HepG2 (cell line): ENCODE measurements around the gene EBF4. TPM values are rescaled to one million over a fixed set of nuclear protein-coding genes. Genes with fewer than 3 reads are reported as not detected.

Experiments
- ARNT ChIP-seq: fragments of 450-650 bp; IDR thresholded peaks from 2 replicates; pipeline ENCODE4 v1.6.1; 2017
- CHCHD3 ChIP-seq: sonication (generic); formaldehyde crosslinking; IDR thresholded peaks from 2 replicates; pipeline ENCODE4 v1.8.0; 2022; ENCODE audit warnings: mild to moderate bottlenecking, missing genetic modification reagents, moderate library complexity
- PAWR ChIP-seq: sonication (generic); formaldehyde crosslinking; IDR thresholded peaks from 2 replicates; pipeline ENCODE4 v1.4.0; 2020; ENCODE audit warnings: missing genetic modification reagents, mild to moderate bottlenecking, borderline replicate concordance
- POLR2AphosphoS5 ChIP-seq: IDR thresholded peaks from 2 replicates; pipeline ENCODE4 v1.6.1; 2012; ENCODE audit warnings: low read depth, low read length
- RFX3 ChIP-seq: IDR thresholded peaks from 2 replicates; pipeline ENCODE4 v1.6.1; 2016; ENCODE audit warnings: missing biosample characterization, missing genetic modification reagents
- SYNCRIP ChIP-seq: fragments of 200-400 bp; formaldehyde crosslinking; IDR thresholded peaks from 2 replicates; pipeline ENCODE4 v1.6.1; 2018; ENCODE audit warnings: mild to moderate bottlenecking, low read depth, low read length; ENCODE audit not compliant: insufficient read depth
- ZBTB21 ChIP-seq: sonication (generic); formaldehyde crosslinking; IDR thresholded peaks from 2 replicates; pipeline ENCODE4 v1.4.0; 2020; ENCODE audit warnings: missing genetic modification reagents
- ZNF232 ChIP-seq: sonication (generic); formaldehyde crosslinking; IDR thresholded peaks from 2 replicates; pipeline ENCODE4 v1.4.0; 2020; ENCODE audit warnings: missing genetic modification reagents, borderline replicate concordance
- ZNF572 ChIP-seq: sonication (generic); formaldehyde crosslinking; IDR thresholded peaks from 2 replicates; pipeline ENCODE4 v1.5.1; 2020; ENCODE audit warnings: mild to moderate bottlenecking, missing genetic modification reagents
- ZNF674 ChIP-seq: sonication (generic); formaldehyde crosslinking; IDR thresholded peaks from 2 replicates; pipeline ENCODE4 v1.5.0; 2020; ENCODE audit warnings: low read depth, mild to moderate bottlenecking, missing genetic modification reagents
- ZNF776 ChIP-seq: sonication (generic); formaldehyde crosslinking; IDR thresholded peaks from 2 replicates; pipeline ENCODE4 v1.4.0; 2020; ENCODE audit warnings: mild to moderate bottlenecking, missing genetic modification reagents
- ZNF841 ChIP-seq: sonication (generic); formaldehyde crosslinking; IDR thresholded peaks from 2 replicates; pipeline ENCODE4 v1.8.1; 2023; ENCODE audit warnings: missing genetic modification reagents, borderline replicate concordance
- polyA plus RNA-seq, 8 experiments: library from polyadenylated mRNA; depleted of rRNA in 3 of 8; stranded (reverse) in 7 of 8; unstranded in 1 of 8; fragments of >200 nt; fragmentation: Illumina TruSeq in 4 of 8; extraction: Trizol in 4 of 8; gene quantifications; 2 replicates each; pipeline versions ENCODE4 v1.2.1 to v1.2.3, GENCODE V29; 2011 to 2016; ENCODE audit warnings: low read depth in 4 of 8, missing spikeins in 1 of 8, mixed read lengths in 1 of 8; ENCODE audit not compliant: insufficient read depth in 1 of 8
- total RNA-seq, 5 experiments: library from RNA; depleted of rRNA; stranded (reverse); fragments of >200 nt; fragmentation: Illumina TruSeq; extraction: Trizol; gene quantifications; 2 replicates each; pipeline ENCODE4 v1.2.3, GENCODE V29; 2016; ENCODE audit warnings: low read depth in 1 of 5
- TF ChIP-seq, protein P1 (sequence below): sonication (generic); formaldehyde crosslinking; IDR thresholded peaks from 2 replicates; pipeline ENCODE4 v1.9.0; 2021; ENCODE audit warnings: missing genetic modification reagents, mild to moderate bottlenecking, borderline replicate concordance
- TF ChIP-seq, protein P2 (sequence below): sonication (generic); formaldehyde crosslinking; IDR thresholded peaks from 2 replicates; pipeline ENCODE4 v1.5.0; 2020; ENCODE audit warnings: missing genetic modification reagents
- TF ChIP-seq, protein P3 (sequence below): sonication (generic); formaldehyde crosslinking; IDR thresholded peaks from 2 replicates; pipeline ENCODE4 v1.4.0; 2020; ENCODE audit warnings: missing genetic modification reagents, low read depth, mild to moderate bottlenecking, borderline replicate concordance
- TF ChIP-seq, protein P4 (sequence below): sonication (generic); formaldehyde crosslinking; IDR thresholded peaks from 2 replicates; pipeline ENCODE4 v1.4.0; 2020; ENCODE audit warnings: low read depth, missing genetic modification reagents
- TF ChIP-seq, protein P5 (sequence below): IDR thresholded peaks from 2 replicates; pipeline ENCODE4 v1.6.1; 2016; ENCODE audit warnings: missing biosample characterization, missing genetic modification reagents, low read depth
- TF ChIP-seq, protein P6 (sequence below): sonication (generic); formaldehyde crosslinking; IDR thresholded peaks from 2 replicates; pipeline ENCODE4 v1.5.0; 2020; ENCODE audit warnings: mild to moderate bottlenecking, missing genetic modification reagents, moderate library complexity

EBF4 gene
- total and polyA plus RNA-seq, 2 of the 13 experiments (the other 11 are each of a cell fraction or from before 2014, with no cell fraction given): 0.84 to 2.2 TPM

DNA sequence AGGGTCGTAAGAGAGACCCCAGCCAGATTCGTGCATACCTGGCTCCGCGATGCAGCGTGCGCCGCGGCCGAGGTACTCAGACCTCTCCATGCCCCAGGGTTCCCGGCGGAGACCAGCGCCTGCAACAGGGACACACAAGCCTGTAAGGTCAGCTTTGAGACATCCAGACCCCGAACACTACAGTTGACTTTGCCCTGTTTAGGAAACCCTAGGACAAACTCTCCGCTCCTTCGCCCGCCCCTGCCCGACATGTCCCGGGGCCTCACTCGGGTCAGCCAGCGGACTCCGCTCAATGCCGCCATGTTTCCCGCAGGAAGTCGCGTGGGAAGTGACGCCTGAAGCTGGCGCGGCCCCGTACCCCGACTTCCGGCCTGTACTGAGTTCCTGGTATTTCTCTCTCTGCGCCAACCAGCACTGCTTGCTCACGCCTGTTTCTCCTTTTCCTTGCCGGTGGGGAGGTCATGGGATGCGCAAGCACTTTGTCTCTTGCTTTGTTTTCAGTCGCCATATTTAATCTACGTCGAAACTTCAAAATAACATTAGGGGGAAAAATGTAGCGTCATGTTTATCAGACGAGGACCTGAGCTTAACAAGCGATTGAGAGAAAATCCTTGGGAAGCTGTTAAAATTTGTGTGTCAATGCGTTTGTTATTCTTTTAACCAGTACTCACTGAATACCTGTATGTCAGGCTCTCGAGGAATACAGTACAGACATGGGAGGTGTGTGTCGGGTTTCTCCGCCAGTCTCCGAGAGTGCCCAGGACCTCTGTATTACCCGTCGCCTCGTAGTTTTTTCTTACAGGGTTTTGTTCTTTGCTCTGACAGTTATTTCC, 28.5 kb upstream of the EBF4 start, which contains the start of gene IDH3B (continued):
- 0 out of 2 replicates have a peak, but pooled peaks have one; percentile 20 for TF ChIP-seq ZNF841
- TF ChIP-seq, protein P1, sequence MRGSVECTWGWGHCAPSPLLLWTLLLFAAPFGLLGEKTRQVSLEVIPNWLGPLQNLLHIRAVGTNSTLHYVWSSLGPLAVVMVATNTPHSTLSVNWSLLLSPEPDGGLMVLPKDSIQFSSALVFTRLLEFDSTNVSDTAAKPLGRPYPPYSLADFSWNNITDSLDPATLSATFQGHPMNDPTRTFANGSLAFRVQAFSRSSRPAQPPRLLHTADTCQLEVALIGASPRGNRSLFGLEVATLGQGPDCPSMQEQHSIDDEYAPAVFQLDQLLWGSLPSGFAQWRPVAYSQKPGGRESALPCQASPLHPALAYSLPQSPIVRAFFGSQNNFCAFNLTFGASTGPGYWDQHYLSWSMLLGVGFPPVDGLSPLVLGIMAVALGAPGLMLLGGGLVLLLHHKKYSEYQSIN (CRISPR knock-in tag): no peak
- no peak for TF ChIP-seq SYNCRIP
- 0 out of 2 replicates have a peak, but pooled peaks have one; percentile 9 for TF ChIP-seq RFX3 (CRISPR knock-in tag)
- TF ChIP-seq, protein P2, sequence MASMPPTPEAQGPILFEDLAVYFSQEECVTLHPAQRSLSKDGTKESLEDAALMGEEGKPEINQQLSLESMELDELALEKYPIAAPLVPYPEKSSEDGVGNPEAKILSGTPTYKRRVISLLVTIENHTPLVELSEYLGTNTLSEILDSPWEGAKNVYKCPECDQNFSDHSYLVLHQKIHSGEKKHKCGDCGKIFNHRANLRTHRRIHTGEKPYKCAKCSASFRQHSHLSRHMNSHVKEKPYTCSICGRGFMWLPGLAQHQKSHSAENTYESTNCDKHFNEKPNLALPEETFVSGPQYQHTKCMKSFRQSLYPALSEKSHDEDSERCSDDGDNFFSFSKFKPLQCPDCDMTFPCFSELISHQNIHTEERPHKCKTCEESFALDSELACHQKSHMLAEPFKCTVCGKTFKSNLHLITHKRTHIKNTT (CRISPR knock-in tag): 0 out of 2 replicates have a peak, but pooled peaks have one; percentile 86
- TF ChIP-seq CHCHD3 (CRISPR knock-in tag): no peak
- peak; percentile 99 for TF ChIP-seq POLR2AphosphoS5
- TF ChIP-seq ZNF776: peak; percentile 83; the same call in 1 of the 2 replicates
- TF ChIP-seq, protein P3, sequence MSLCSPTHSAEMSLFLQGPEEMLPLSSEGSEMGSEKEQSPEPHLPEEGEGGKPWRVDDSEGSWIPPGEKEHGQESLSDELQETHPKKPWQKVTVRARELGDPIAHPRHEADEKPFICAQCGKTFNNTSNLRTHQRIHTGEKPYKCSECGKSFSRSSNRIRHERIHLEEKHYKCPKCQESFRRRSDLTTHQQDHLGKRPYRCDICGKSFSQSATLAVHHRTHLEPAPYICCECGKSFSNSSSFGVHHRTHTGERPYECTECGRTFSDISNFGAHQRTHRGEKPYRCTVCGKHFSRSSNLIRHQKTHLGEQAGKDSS (CRISPR knock-in tag): peak; percentile 94
- peak; percentile 81 for TF ChIP-seq ZNF232 (CRISPR knock-in tag)
- TF ChIP-seq, protein P4, sequence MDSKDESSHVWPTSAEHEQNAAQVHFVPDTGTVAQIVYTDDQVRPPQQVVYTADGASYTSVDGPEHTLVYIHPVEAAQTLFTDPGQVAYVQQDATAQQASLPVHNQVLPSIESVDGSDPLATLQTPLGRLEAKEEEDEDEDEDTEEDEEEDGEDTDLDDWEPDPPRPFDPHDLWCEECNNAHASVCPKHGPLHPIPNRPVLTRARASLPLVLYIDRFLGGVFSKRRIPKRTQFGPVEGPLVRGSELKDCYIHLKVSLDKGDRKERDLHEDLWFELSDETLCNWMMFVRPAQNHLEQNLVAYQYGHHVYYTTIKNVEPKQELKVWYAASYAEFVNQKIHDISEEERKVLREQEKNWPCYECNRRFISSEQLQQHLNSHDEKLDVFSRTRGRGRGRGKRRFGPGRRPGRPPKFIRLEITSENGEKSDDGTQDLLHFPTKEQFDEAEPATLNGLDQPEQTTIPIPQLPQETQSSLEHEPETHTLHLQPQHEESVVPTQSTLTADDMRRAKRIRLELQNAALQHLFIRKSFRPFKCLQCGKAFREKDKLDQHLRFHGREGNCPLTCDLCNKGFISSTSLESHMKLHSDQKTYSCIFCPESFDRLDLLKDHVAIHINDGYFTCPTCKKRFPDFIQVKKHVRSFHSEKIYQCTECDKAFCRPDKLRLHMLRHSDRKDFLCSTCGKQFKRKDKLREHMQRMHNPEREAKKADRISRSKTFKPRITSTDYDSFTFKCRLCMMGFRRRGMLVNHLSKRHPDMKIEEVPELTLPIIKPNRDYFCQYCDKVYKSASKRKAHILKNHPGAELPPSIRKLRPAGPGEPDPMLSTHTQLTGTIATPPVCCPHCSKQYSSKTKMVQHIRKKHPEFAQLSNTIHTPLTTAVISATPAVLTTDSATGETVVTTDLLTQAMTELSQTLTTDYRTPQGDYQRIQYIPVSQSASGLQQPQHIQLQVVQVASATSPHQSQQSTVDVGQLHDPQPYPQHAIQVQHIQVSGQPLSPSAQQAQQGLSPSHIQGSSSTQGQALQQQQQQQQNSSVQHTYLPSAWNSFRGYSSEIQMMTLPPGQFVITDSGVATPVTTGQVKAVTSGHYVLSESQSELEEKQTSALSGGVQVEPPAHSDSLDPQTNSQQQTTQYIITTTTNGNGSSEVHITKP (CRISPR knock-in tag): peak; percentile 95
- TF ChIP-seq ZBTB21: peak; percentile 76
- 0 out of 2 replicates have a peak, but pooled peaks have one; percentile 72 for TF ChIP-seq PAWR (CRISPR knock-in tag)
- TF ChIP-seq, protein P5, sequence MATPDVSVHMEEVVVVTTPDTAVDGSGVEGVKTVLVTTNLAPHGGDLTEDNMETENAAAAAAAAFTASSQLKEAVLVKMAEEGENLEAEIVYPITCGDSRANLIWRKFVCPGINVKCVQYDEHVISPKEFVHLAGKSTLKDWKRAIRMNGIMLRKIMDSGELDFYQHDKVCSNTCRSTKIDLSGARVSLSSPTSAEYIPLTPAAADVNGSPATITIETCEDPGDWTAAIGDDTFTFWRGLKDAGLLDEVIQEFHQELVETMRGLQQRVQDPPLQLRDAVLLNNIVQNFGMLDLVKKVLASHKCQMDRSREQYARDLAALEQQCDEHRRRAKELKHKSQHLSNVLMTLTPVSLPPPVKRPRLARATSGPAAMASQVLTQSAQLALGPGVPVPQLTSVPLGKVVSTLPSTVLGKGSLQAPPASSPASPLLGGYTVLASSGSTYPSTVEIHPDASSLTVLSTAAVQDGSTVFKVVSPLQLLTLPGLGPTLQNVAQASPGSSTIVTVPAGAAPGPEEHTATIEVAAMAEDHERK (CRISPR knock-in tag): peak; percentile 63; the same call in 1 of the 2 replicates
- TF ChIP-seq, protein P6, sequence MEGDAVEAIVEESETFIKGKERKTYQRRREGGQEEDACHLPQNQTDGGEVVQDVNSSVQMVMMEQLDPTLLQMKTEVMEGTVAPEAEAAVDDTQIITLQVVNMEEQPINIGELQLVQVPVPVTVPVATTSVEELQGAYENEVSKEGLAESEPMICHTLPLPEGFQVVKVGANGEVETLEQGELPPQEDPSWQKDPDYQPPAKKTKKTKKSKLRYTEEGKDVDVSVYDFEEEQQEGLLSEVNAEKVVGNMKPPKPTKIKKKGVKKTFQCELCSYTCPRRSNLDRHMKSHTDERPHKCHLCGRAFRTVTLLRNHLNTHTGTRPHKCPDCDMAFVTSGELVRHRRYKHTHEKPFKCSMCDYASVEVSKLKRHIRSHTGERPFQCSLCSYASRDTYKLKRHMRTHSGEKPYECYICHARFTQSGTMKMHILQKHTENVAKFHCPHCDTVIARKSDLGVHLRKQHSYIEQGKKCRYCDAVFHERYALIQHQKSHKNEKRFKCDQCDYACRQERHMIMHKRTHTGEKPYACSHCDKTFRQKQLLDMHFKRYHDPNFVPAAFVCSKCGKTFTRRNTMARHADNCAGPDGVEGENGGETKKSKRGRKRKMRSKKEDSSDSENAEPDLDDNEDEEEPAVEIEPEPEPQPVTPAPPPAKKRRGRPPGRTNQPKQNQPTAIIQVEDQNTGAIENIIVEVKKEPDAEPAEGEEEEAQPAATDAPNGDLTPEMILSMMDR (CRISPR knock-in tag): peak; percentile 22
- TF ChIP-seq ZNF572 (CRISPR knock-in tag): no peak
- no peak for TF ChIP-seq ARNT
- no peak for TF ChIP-seq ZNF674 (CRISPR knock-in tag)
